Rectal smooth muscle tissue (tissue), 1 donor: ENCODE measurements around the gene CARHSP1.
"Not testable (repeated sequence)": the region's sequence is repeated elsewhere in the genome, so short reads cannot be mapped to it uniquely, and the experiment has no call there.

Experiments
- H3K27ac ChIP-seq: one replicate; pipeline ENCODE4 v1.7.0; 2013; ENCODE audit warnings: low read depth, low read length, inconsistent platforms
- H3K27me3 ChIP-seq: one replicate; pipeline ENCODE4 v1.7.0; 2013; ENCODE audit warnings: low read length; ENCODE audit not compliant: control insufficient read depth, insufficient read depth
- H3K36me3 ChIP-seq: one replicate; pipeline ENCODE4 v1.7.0; 2013; ENCODE audit warnings: low read length; ENCODE audit not compliant: control insufficient read depth, insufficient read depth
- H3K4me1 ChIP-seq: one replicate; pipeline ENCODE4 v1.7.0; 2013; ENCODE audit warnings: low read length; ENCODE audit not compliant: control insufficient read depth, insufficient read depth
- H3K4me3 ChIP-seq: one replicate; pipeline ENCODE4 v1.7.0; 2013; ENCODE audit warnings: low read length
- H3K9ac ChIP-seq: one replicate; pipeline ENCODE4 v1.7.0; 2013; ENCODE audit warnings: low read length

Gene CARHSP1

DNA sequence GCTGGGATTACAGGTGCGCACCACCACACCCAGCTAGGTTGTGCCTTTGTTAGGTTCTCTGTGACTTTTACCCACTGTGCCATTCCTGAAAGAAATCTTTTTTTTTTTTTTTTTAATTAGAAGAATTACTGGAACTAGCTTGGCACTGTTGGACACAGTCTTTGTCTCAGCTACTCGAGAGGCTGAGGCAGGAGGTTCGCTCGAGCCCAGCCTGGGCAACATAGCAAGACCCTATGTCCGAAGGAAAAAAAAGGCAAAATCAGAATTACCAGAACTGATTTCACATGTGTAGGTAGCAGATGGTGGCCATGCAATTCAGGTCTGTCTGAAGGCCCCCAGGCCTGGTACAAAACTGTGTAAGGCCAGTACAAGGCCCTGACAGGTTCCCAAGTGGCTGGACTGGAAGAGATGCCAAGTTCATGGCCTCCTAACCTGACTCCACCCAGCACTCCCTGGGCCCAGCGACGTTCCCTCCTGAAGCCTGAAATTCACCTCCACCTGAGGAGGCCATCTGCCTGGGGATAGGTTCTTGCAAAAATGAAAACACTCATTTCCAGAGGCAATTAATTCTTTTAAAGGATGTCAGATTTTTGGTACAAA lies 23.0 kb downstream of the CARHSP1 start:
- no peak overlapping the region for H3K4me3 ChIP-seq
- no peaks in the 10 kb centered on the region for H3K4me1 ChIP-seq
- peaks cover 3% of the 10 kb centered on the region for H3K36me3 ChIP-seq
- H3K9ac ChIP-seq: no peak overlapping the region
- H3K27ac ChIP-seq: no peak overlapping the region
- no peaks in the 10 kb centered on the region for H3K27me3 ChIP-seq

- H3K4me1 ChIP-seq, H3K4me3 ChIP-seq, H3K9ac ChIP-seq, H3K36me3 ChIP-seq, H3K27me3 ChIP-seq, H3K27ac ChIP-seq: not testable (repeated sequence)
These were observed 25.5 kb downstream of the CARHSP1 start for GRCh38 chr16:8843296-8843695.

GRCh38 chr16:8842016-8842415 lies 26.8 kb downstream of the CARHSP1 start:
- H3K27ac ChIP-seq, H3K36me3 ChIP-seq, H3K4me3 ChIP-seq, H3K27me3 ChIP-seq, H3K4me1 ChIP-seq, H3K9ac ChIP-seq: not testable (repeated sequence)

DNA sequence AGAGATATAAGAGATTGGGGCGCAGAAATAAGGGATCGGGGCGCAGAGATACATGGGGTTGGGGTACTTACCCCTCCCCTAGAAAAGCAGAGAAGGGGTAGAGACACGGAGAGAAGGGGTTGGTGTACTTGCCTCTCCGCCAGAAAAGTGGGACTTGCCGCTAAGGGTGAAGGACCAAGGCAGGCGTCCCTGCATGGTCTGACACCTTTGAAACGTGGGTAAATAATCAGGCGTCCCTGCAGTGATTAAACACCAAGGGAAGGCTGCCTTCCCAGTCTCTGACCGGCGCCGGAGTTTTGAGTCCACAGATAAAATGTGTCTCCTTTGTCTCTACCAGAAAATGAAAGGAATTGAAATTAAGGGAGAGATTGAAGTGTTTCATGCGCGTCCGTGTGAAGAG lies 31.2 kb downstream of the CARHSP1 start:
- H3K27ac ChIP-seq, H3K9ac ChIP-seq: not testable (repeated sequence)

DNA sequence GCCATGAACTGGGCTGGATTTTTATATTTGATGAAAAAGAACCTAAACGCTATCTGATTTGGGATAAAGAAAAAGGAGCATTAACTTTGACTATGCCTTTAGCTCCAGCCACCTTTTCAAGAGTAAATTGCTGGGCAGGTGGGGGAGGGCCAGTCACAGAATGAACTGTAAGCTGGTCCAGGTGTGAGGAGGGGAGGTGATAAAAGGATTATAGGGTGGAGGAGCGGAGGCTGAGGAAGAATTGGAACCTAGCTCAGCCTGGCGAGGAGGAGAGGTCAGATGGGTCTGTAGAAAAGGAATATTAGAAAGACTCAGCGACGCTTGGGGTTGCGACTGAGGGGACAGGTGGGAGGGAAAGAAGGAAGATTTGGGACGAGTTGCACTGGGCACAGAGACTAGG lies 32.0 kb downstream of the CARHSP1 start:
- not testable (repeated sequence) for H3K27me3 ChIP-seq, H3K4me3 ChIP-seq, H3K27ac ChIP-seq, H3K9ac ChIP-seq, H3K36me3 ChIP-seq, H3K4me1 ChIP-seq

More for the DNA sequence above, 31.2 kb downstream of the CARHSP1 start:
- H3K4me1 ChIP-seq, H3K27me3 ChIP-seq, H3K36me3 ChIP-seq, H3K4me3 ChIP-seq: not testable (repeated sequence)

DNA sequence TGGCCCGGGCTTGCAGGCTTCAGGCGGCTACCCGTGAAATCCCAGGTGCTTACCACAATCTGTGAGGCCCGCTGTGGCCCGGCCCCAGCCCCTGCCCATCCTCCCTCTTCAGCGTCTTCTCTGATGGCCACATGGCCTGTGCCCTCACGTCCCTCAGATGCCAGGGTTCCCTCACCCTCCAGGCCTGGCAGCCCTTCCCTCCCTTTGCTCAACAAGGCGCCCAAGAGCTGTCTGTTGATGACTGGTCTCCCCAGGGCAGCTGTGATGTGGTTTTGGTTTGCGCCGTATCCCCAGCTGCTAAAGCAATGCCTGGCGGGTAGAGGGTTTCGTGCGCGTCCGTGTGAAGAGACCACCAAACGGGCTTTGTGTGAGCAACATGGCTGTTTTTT lies 36.1 kb downstream of the CARHSP1 start:
- no peak overlapping the region for H3K27ac ChIP-seq
- no peaks in the 10 kb centered on the region for H3K27me3 ChIP-seq
- H3K36me3 ChIP-seq: peaks cover 11% of the 10 kb centered on the region
- no peaks in the 10 kb centered on the region for H3K4me1 ChIP-seq
- no peak overlapping the region for H3K4me3 ChIP-seq
- H3K9ac ChIP-seq: no peak overlapping the region

GRCh38 chr16:8831871-8832716 lies 36.7 kb downstream of the CARHSP1 start:
- Histone ChIP-seq H3K4me1 (no peaks in the 10 kb centered on the region), H3K36me3 (peaks cover 11% of the 10 kb centered on the region), H3K9ac (no peak overlapping the region), H3K27me3 (no peaks in the 10 kb centered on the region), H3K4me3 (no peak overlapping the region), H3K27ac (no peak overlapping the region)

DNA sequence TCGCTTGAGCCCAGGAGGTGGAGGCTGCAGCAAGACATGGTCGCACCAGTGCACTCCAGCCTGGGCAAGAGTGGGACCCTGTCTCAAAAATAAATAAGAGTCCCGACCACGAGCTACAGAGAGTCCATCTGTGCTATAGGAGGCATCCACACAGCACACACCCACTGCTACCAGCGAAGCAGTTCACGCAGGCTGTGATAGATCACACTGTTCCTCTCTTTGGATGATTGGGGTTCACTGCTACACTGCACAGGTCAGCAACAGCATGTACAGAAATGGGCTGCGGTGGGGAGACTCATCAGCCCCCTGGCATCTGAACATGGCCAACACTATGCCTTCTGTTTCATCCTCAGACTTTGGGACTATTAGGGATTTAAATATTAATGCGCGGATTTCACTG lies 37.4 kb downstream of the CARHSP1 start:
- H3K4me1 ChIP-seq: no peaks in the 10 kb centered on the region
- H3K27me3 ChIP-seq: no peaks in the 10 kb centered on the region
- H3K27ac ChIP-seq: no peak overlapping the region
- H3K36me3 ChIP-seq: peaks cover 11% of the 10 kb centered on the region
- no peak overlapping the region for H3K9ac ChIP-seq
- no peak overlapping the region for H3K4me3 ChIP-seq

- Histone ChIP-seq H3K27ac (no peak overlapping the region), H3K4me1 (no peaks in the 10 kb centered on the region), H3K4me3 (no peak overlapping the region), H3K36me3 (peaks cover 11% of the 10 kb centered on the region), H3K9ac (no peak overlapping the region), H3K27me3 (no peaks in the 10 kb centered on the region)
These were observed 40.2 kb downstream of the CARHSP1 start for GRCh38 chr16:8828541-8829165.

GRCh38 chr16:8826278-8826879 lies 42.4 kb downstream of the CARHSP1 start:
- H3K27ac ChIP-seq: no peak overlapping the region
- no peak overlapping the region for H3K4me3 ChIP-seq
- no peaks in the 10 kb centered on the region for H3K4me1 ChIP-seq
- no peaks in the 10 kb centered on the region for H3K27me3 ChIP-seq
- H3K36me3 ChIP-seq: peaks cover 7% of the 10 kb centered on the region
- no peak overlapping the region for H3K9ac ChIP-seq

DNA sequence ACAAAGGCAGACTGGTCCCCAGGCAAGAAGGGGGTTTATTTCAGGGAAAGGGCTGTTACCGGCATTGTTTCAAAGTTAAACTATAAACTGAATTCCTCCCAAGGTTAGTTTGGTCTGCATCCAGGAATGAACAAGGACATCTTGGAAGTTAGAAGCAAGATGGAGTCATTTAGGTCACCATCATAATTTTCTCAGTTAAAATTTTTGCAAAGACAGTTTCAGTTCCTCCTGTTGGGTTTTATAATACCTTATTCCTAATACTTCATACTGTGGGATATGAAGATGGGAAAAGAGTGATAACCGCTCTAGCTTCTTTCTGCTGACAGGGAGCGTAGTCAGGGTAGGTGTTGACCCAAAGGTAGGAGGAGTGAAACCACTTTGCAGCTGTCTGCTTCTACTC lies 46.4 kb downstream of the CARHSP1 start:
- no peaks in the 10 kb centered on the region for H3K27me3 ChIP-seq
- H3K4me3 ChIP-seq: no peak overlapping the region
- no peak overlapping the region for H3K9ac ChIP-seq
- no peaks in the 10 kb centered on the region for H3K4me1 ChIP-seq
- peaks cover 9% of the 10 kb centered on the region for H3K36me3 ChIP-seq
- H3K27ac ChIP-seq: no peak overlapping the region

- H3K27ac ChIP-seq: no peak overlapping the region
- no peak overlapping the region for H3K4me3 ChIP-seq
- no peak overlapping the region for H3K9ac ChIP-seq
- H3K36me3 ChIP-seq: peaks cover 11% of the 10 kb centered on the region
- no peaks in the 10 kb centered on the region for H3K27me3 ChIP-seq
- H3K4me1 ChIP-seq: no peaks in the 10 kb centered on the region
These were observed 49.3 kb downstream of the CARHSP1 start for GRCh38 chr16:8819411-8820034.
